HG03280 (cell line): ENCODE results near the gene TRIM50.
"Not testable (repeated sequence)": the region's sequence is repeated elsewhere in the genome, so short reads cannot be mapped to it uniquely, and the experiment has no call there.

Source experiments
- ATAC-seq: cut with Tn5 transposase; IDR thresholded peaks from one replicate; pipeline ENCODE4 v1.9.1; 2021; ENCODE audit warnings: mild to moderate bottlenecking, moderate library complexity; ENCODE audit not compliant: unreplicated experiment

TRIM50 gene

DNA sequence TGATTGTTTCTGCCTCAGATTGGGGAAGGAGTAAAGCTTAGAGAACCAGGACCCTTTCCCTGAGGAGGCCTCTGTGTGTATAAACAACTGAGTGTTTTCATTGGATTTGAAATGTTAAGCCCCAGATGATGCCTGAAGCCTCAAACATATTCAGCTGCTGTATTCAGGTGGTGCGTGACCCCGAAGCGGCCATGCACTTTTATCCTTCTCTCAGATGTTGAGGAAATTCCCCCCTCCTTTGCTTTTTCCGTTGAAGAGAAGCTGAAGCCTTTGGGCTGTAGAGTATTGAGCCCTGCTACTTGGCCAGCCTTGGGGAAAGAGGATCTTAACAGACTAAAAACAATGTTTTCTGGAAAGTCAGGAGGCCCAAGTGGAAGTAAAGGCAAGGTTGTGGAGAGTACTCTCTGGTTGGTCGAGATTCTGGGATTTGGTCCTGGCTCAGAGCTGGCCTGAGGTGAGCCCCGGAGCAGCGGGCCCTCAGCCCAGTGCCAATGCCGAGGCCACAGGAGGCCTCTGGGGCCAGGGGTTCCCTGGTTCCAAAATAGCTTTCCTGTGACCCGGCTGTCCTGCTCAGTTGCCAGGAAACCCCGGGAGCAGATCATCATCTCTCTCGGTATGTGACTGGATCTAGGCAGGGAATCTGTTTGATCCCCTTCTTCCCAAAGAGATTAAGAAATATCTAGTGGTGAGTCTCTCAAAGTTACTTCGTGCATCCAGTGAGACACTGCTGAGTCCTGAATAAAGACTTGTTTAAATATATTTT lies 22.6 kb upstream of the TRIM50 start:
- ATAC-seq, result no peak

DNA sequence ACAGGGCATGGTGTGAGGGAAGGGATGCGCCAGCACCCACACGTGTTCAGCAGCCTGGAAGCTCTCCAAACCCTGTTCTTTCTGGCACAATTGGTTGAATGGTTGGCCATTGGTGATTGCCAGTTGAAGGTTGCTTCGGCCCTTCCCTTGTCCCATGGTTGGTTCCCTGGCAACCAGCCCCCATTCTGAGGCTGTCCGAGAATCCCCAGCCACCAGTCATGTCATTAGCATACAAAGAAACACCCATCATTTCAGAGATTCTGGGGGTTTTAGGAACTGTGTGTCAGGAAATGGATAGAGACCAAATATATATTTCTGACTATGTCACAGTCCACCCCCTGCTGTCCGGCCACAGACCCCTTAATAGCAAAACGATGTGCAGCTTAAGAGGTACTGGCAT lies 21.9 kb upstream of the TRIM50 start:
- ATAC-seq, result no peak

DNA sequence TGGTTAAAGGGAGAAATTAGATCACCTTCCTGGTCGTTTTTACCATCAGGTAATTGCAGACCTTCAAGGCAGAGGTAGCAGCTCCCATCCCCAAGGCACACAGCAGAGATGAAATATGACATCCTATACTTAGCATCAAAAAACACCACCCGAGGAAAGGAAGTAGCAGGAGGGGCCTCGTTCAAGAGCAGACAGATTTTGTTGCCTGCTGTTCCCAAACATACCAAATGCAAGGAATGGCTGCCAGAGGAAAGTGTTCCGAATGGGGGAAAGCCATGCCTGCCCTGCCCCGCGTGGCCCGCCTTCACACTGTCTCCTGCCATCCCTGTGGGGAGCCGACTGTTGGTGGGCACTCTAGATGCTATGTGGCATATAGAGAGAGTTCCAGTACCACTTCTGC lies 18.1 kb upstream of the TRIM50 start:
- ATAC-seq, result no peak

DNA sequence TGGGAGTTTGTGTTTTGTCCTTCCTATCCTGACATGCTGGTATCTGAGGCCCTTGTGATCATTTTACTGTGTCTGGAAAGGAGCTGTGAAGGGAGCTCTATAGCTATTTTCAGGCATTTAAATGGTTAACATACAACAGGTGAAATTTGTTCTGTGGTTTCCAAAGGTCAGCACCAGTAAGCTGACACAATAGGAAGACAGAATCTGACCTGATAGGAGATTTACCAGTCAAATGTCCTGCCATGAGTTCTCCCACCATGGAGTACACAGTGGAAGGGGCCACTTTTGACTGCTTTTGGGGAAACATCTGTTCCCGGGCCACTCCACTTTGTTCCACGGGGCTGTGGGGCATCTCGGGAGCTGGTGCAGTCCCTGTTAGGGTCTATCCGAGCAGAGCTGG lies 17.7 kb upstream of the TRIM50 start:
- ATAC-seq, result no peak

DNA sequence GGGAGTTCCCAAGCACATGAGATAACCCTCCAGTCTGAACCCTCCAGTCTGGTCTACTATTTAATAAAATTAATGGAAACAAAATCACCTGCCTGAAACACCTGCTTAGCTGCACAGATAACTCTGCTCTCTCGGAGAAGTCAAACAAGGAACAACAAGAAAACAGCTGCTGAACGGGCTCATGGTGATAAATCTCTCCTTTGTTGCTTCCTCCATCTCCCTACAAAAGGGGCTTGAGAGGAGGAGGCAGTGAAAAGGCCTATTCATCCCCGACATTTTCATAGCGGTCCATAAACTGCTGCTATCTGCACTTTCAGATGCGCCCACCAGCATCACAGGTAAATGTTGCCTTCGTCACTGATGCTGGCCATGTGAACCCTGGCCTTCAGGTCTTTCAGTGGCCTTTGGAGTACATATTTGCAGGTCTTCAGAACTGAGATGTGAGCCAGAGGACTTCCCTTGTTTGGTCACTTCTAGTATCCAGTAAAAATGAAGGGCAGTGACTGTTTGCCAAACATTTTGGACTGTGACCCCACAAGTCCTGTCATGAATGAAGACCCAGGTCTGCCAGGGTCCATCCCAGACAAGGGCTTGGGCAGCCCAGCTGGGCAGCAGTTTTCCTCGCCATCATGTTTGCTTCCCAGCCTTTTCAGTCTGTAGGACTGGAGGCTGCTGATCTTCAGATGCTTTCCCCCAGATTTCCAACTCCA lies 15.9 kb upstream of the TRIM50 start:
- no peak for ATAC-seq

DNA sequence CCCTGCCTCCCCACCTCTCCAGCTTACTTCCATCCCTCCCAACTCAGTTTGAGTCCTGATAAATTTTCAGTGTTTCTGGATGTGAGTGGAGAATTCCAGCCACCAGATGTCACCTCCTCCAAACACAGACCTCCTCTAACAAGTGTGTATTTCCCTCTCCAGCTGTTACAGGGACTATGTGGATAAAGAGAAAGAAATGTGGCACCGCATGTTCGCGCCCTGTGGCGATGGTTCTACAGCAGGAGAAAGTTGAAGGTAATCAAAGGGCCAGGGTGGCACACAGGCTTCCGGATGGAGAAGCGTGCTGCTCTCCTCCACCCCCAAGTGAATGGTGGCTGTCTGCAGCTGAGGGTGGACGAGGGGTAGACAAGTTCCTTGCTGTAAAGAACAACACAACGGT lies 14.8 kb upstream of the TRIM50 start:
- ATAC-seq, result no peak

DNA sequence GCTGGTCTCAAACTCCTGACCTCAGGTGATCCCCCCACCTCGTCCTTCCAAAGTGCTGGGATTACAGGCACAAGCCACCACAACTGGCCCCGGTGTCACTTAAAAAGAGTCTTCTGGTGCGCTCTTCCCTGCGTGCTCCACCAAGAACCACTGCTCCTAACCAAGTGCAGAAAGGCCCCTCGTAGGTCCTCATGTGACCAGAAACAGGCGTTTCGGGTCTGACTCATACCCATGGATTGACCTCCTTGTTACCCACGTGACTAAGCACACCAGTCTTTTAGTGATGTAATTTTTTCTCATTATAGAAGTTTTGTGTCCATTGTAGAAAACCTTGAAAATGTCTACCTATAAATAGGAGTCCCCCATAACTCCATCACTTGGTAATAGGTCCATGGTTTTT lies 14.0 kb upstream of the TRIM50 start:
- no peak for ATAC-seq

DNA sequence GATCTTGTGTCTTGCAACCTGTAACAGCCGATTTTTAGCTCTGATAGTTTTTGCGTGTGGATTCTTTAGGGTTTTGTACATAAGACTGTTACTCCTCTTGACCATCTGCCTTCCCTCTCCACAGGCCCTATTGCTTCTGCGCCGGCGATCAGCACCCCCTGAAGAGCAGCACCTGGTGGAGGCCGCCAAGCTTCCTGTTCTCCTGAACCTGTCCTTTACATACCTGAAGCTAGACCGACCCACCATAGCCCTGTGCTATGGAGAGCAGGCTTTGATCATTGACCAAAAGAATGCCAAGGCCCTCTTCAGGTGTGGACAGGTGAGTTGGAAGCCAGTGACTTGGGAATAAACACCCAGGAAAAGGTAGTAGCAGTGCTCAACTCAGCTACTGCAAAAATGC lies 12.6 kb upstream of the TRIM50 start:
- no peak for ATAC-seq

DNA sequence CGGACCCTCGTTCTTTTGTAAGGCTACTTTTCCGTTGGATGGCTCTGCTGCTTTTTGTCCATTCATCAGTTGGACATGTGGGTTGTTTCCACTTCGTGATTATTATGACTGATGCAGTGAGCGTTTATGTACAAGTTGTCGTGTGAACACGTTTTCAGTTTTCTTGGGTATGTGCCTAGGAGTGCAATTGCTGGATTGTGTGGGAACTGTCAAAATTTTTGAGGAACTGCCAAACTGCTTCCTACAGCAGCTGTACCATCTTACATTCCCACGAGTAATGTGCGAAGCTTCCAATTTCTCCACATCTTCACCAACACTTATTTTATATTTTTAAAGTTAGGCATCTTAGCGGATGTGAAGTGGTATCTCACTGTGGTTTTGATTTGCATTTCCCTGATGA lies 10.4 kb upstream of the TRIM50 start:
- ATAC-seq, result no peak

DNA sequence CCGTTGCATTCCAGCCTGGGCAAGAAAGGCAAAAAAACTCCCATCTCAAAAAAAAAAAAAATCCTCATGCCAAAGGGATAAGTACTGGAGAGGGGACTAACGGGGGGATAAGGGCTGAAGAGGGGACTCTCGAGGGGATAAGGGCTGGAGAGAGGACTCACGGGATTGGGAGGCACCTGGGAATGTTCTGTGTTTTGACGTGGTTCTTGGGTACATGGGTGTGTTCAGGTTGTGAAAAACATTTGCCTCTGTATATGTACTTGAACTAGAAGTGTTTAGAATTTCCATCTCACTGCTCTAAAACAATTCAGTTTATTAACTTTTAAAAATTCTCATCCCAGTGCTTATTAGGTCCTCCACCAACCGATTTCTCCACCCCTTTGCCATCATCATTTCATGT lies 4.6 kb upstream of the TRIM50 start:
- no peak for ATAC-seq

DNA sequence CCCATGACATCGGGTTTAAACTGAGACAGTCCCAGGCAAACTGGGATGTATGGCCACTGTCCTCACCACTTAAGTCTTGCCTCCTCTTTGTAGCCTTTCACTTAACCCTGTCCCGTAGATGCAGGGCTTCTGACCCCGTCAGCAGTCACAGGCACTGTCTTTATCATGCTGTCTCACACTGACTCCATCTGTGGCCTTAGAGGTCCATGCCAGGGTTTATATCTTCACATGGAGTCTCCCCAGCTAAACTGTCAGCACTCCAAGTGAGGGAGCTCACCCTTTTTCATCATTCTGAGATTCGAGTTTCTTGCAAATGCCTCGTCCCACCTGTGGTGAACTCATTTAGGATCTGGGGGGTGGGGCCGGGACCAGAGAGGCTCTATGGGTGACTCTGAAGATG lies 2.9 kb upstream of the TRIM50 start:
- ATAC-seq, result no peak

DNA sequence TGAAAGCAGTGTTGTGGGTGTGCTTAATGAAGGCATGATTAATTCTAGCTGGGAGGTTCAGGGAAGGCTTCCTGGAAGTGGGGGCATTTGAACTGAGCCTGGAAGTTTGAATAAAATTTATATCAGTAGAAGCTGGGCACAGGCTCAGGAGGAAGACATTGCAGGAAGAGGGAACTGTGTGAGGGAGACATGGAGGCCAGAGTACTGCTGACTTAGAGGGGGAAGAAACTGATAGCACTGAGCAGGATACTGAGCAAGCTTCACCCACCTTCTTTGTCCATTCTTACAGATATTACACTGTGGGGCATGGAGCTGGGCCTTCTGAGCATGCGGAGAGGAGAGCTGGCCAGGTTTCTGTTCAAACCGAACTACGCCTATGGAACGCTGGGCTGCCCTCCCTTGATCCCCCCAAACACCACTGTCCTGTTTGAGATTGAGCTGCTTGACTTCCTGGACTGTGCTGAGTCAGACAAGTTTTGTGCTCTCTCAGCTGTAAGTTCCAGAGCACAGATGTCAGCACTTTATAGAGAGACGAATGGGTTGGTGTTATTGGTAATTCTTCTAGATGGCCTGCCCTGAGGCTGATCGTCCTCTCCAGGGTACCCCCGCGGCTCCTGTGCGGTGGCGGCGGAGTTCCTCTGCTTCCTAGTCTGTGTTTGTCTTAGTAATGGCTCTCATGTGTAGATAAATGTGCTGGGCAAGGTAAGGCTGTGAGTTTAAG lies 2.1 kb upstream of the TRIM50 start:
- no peak for ATAC-seq

DNA sequence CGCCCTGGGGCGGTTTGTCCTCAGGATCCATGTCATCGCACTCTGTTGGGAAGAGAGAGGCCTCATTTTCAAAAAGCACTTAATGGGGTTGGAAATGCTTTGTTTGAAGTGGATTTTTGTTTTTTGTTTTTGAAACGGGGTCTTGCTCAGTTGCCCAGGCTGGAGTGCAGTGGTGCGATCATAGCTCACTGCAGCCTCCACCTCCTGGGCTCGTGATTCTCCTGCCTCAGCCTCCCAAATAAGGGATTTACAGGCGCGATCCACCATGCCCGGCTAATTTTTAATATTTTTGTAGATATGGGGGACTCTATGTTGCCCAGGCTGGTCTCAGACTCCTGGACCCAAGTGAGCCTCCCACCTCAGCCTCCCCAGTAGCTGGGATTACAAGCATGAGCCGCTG lies 814 bp upstream of the TRIM50 start:
- ATAC-seq, result no peak

DNA sequence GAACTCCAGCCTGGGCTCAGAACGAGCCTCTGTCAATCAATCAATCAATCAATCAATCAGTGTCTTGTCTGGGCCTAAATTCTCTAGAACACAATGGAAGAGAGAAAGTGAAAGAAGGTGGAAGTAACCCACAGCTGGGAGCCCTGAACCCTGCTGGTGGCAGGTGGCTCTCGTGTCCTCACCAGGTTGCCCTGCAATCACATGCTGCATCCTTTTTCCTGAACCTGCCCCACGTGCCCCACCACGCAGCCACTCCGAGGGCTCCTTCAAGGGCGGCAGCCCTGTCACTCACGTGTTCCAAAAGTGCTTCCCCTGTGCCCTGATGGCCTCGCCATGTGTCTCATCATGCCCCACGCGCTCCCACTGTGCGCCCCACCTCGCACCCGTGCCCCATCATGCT lies 433 bp downstream of the TRIM50 start:
- ATAC-seq, result not testable (repeated sequence)

DNA sequence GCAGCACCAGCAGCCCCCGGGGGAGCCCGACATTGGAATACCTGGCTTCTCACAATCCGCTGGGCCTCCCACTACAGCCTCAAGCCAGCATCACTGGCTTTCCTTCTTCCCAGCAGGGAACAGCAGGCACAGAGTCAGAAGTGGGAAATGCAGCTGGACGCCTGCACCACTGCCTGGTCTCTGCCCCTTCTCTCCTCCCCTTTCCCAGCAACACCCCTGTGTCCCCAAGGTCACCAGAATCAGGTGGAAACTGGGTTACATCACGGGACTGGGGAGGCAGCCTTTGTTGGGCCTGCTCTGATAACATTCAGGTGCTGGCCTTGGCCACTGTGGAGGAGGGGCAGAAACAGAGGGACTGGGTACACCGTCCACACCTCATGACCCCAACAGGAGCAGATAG lies 2.5 kb downstream of the TRIM50 start:
- not testable (repeated sequence) for ATAC-seq

DNA sequence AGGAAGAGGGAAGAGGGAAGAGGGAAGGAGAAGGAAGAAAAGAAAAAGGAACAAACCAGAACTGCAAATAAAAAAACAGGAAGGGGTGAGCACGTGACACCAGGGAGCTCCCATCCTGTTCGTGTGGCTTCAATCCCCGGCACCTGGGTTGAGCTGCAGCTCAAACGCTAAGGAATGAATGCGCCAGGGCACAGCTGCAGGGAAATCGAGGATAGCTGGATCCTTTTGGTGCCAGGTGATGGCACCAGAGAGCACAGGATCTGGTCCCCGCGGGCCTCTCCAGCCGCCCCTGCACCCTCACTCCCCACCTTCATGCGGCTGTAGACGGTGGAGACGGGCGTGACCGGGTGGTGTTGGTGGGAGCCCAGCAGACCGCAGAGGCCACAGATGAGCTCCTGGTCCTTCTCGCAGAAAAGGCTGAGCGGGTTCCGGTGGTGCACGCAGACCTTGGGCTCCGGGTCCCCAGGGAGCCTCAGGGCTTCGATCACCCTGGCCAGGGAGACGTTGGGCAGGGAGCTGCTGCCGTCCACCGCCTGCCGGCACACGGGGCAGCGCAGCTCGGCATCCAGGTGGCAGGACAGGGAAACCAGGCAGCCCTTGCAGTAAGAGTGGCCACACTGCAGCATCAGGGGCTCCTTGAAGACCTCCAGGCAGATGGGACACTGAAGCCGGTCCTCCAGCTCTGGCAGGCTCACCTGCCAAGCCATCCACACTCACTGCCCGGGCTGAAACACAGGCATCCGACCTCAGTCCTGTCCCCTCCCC lies 3.6 kb downstream of the TRIM50 start:
- ATAC-seq, result peak; percentile 51

DNA sequence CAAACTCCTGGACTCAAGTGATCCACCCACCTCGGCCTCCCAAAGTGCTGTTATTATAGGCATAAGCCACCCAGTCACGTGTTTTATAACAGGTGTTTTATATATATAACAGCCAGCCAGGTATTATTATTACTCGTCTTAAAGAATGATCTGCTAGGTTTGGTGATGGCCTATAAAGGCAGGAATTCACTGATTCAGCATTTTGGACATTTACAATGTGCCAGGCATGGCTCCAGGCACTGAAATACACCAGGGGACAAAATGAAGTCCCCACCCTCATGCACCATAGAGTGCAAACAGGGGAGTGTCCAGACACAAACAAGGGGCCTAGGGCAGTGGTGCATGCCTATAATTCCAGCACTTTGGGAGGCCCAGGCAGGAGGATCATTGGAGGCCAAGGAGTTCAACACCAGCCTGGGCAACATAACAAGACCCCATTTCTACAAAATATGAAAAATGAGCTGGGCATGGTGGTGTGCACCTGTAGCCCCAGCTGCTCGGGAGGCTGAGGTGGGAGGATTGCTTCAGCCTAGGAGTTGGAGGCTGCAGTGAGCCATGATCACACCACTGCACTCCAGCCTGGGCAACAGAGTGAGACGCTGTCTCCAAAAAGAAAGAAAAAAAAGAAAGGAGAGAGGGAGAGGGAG lies 4.3 kb downstream of the TRIM50 start:
- not testable (repeated sequence) for ATAC-seq

DNA sequence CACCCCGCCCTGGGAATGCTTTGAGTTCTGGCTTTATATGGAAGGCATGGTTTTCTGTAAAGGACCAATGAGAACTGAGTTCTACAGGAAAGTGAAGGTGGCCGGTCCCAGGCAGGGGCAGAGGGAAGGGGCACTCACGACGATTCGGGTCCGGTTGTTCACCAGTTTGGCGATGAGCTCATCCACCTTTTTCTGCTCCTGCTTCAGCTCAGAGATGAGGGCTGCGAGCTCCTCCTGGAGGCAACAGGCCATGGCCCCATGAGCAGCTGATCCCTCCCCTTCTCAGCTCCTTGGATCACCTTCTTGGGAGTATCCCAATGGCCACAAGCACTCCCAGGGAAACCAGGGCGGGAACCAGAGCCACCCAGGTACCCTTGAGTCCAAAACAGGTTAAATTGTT lies 7.9 kb downstream of the TRIM50 start:
- not testable (repeated sequence) for ATAC-seq

DNA sequence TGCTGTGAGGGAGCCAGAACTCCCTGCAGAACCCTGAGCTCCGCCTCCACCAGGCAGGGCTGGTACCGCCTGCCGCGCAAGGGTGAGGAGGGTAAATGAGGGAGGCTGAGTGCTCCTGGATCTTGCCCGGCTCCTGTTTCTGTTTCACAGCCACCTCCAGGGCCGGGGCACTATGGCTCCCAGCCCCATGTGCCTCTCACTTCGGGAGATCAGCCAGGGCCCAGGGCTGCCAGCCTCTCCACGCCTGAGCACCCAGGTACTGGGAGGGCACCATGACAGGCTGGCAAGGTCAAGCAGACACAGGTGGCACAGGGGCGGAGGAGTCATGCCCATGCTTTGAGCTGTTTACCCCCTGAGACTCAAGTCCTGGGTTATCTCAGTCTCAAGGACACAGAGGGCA lies 8.3 kb downstream of the TRIM50 start:
- not testable (repeated sequence) for ATAC-seq

DNA sequence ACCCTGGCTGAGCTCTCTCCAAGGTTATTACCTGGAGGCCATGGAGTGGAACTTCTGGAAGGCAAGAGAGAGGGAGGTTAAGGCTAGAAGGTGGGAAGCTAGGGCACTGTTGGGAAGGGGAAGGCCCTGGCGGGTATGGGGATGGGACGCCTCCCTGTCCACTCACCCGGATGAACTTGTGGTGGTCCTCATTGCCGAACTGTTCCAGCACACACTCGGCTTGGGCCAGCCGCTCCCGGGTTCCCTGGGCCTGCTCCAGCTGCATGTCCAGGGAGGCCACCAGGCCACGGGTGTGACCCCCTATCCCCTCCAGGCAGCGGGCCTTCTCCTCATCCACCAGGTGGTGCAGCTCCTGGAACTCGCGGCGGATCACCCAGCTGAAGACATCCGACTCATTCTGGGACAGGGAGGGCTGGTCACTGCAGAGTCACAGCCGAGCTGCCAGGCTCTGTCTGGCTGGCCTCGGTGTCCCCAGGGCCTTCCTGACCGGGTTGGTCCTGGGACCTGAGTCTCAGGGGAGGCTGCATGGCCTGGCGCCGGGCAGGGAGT lies 9.2 kb downstream of the TRIM50 start:
- ATAC-seq, result not testable (repeated sequence)
